ENCODE data around the gene ETV3. TPM values are rescaled to one million over a fixed set of nuclear protein-coding genes. Genes with fewer than 3 reads are reported as not detected.

The ETV3 gene
- total RNA-seq, 1 donor = 17.0 TPM

DNA sequence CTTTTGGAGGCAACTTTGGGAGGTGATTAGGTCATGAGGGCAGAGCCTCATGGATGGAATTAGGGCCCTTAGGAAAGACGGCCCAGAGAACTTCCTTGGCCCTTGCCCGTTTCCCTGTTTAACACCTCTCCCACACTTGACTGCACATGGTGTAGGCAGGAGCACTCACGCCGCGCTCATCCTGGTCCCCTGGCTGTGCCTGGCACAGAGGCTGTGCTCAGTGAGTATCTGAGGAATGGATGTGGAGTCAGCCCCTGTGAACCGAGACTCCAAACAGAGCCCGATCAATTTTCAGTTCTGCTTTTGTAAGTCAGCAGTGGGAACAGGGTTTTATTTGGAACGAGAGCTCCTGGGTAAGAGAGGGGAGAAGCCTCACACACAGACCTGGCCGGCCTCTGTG, 29.8 kb upstream of the ETV3 start:
- no peak overlapping the region for H3K4me3 ChIP-seq (ENCODE audit: low read depth, low read length)
- TF ChIP-seq, protein P1, sequence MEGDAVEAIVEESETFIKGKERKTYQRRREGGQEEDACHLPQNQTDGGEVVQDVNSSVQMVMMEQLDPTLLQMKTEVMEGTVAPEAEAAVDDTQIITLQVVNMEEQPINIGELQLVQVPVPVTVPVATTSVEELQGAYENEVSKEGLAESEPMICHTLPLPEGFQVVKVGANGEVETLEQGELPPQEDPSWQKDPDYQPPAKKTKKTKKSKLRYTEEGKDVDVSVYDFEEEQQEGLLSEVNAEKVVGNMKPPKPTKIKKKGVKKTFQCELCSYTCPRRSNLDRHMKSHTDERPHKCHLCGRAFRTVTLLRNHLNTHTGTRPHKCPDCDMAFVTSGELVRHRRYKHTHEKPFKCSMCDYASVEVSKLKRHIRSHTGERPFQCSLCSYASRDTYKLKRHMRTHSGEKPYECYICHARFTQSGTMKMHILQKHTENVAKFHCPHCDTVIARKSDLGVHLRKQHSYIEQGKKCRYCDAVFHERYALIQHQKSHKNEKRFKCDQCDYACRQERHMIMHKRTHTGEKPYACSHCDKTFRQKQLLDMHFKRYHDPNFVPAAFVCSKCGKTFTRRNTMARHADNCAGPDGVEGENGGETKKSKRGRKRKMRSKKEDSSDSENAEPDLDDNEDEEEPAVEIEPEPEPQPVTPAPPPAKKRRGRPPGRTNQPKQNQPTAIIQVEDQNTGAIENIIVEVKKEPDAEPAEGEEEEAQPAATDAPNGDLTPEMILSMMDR (IDR thresholded peaks at IDR 0.05; ENCODE audit: insufficient read depth, low read length) = no peak
- no peak for DNase-seq (ENCODE audit: low read depth)

DNA sequence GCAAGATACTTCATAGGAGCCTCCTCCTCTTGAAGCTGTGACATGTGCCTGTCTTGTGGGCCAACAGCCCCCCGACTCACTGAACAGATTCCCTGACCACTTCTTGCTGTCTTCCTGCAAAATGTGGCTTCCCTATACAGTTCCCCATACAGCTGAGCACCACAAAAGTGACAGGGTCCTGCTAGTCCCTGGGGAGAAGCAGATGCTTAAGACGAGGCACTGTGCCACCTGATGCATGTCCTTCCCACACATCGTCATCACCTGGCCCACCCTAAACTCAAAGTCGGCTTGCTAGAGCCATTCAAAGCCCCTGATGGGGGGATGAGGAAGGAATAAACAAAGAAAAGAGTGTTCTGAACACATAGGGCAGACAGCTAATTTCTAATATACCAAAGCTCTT, 29.2 kb upstream of the ETV3 start:
- TF ChIP-seq, protein P1 (IDR thresholded peaks at IDR 0.05; ENCODE audit: insufficient read depth, low read length) = no peak
- H3K4me3 ChIP-seq (ENCODE audit: low read depth, low read length) = no peak overlapping the region

DNA sequence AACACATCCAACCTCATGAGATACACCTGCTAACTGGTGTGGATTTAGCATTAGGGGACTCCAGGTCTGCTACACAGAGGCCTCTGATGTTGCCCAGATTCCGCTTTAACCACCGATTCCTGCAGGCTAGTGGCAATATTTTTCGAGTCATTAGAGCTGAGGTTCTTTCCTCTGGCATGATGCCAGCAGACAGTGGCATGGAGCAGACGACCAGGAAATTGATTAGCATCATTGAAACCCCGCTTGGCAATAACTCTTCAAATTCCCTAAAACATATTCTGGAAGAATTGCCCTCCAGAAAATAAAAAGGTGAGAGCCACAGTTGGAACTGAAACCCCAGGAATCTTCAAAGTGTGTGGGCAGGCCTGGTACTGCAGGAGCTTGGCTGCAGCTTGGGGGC, 28.4 kb upstream of the ETV3 start:
- no peak for DNase-seq (ENCODE audit: low read depth)
- TF ChIP-seq, protein P1 (IDR thresholded peaks at IDR 0.05; ENCODE audit: insufficient read depth, low read length) = no peak
- H3K4me3 ChIP-seq (ENCODE audit: low read depth, low read length) = no peak overlapping the region

More for the DNA sequence above, 29.2 kb upstream of the ETV3 start:
- DNase-seq (ENCODE audit: low read depth) = no peak

DNA sequence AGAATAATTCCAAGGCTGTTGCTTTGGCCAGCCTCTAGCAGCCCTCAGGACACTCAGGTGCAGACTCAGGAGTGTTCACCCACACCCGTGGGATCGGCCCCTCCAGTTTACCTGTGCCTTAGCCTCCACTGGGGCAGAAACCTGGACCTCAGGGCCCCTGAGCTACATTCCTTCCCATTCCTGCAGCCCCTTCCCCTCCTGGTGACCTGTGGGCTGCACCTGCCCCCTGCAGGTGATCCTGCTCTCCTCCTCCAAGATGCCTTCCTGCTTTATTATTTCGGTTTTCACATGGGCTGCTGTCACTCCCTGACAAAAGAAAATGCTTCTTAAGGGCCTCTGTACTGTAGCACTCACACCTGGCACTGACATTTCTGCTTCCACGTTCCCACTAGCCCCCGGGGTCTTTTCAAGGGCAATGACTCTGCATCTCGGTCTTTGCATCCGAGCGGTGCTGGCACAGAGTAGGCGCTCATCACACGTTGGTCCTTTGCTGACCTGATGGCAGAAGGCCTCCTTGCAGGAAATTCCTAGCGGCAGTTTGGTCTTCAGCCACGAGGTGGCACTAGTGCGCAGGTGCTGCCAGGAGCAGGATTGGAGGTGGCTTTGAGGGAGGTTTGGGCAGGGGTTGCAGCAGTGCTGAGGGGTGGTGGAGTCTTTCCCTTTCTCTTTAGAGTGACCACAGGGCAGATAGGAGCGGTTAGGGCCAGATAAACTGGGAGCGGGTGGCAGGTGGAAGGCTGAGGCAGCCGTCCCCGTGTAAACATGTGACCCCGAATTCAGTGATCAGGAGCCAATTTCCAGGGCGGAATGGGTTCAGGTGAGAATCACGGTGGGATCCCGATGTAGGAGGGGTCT, 25.3 kb upstream of the ETV3 start:
- TF ChIP-seq, protein P1 (IDR thresholded peaks at IDR 0.05; ENCODE audit: insufficient read depth, low read length) = peak; percentile 99
- DNase-seq (ENCODE audit: low read depth) = peak; percentile 60
- H3K4me3 ChIP-seq (ENCODE audit: low read depth, low read length) = no peak overlapping the region

DNA sequence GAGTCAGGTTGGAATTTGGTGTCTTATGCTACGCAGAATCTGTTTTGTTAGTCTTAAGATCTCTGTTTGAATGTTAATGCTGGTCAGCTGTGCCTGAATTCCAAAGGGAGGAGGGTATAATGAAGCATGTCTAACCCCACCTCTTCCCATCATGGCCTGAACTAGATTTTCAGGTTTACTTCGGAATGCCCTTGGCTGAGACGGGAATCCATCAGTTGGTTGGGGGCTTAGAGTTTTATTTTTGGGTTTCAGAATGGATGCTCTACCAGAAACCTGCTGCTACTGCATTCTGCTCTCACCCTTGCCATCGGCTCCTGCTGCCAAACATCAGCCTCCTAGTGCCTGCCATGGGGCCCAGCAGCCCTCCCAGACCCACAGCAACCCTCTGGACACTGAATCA, 24.1 kb upstream of the ETV3 start:
- no peak overlapping the region for H3K4me3 ChIP-seq (ENCODE audit: low read depth, low read length)
- TF ChIP-seq, protein P1 (IDR thresholded peaks at IDR 0.05; ENCODE audit: insufficient read depth, low read length) = no peak
- DNase-seq (ENCODE audit: low read depth) = no peak

DNA sequence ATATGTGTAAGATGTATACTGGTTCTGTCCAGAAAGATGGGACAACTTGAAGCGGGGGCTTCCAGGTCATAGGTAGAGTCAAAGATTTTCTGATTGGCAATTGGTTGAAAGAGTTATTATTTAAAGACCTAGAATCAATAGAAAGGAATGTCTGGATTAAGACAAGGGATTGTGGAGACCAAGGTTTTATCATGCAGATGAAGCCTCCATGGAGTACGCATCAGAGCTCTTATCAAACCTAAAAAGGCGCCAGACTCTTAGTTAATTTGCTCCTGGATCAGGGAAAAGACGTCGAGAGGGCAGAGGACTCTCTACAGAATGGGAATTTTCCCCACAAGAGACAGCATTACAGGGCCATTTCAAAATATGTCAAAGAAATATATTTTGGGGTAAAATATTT, 23.7 kb upstream of the ETV3 start:
- no peak overlapping the region for H3K4me3 ChIP-seq (ENCODE audit: low read depth, low read length)
- TF ChIP-seq, protein P1 (IDR thresholded peaks at IDR 0.05; ENCODE audit: insufficient read depth, low read length) = no peak
- no peak for DNase-seq (ENCODE audit: low read depth)
